GM12878 (cell line): ENCODE results near the gene SCCPDH.

Experiments used
- IKZF1 ChIP-seq: fragments of 450-650 bp; conservative IDR thresholded peaks from 2 replicates; pipeline ENCODE4 v1.6.1; 2017; ENCODE audit warnings: antibody characterized with exemption, mild to moderate bottlenecking
- TCF12 ChIP-seq: IDR thresholded peaks from 2 replicates; pipeline ENCODE4 v1.6.1; 2011; ENCODE audit warnings: low read depth, mild to moderate bottlenecking, low read length

DNA sequence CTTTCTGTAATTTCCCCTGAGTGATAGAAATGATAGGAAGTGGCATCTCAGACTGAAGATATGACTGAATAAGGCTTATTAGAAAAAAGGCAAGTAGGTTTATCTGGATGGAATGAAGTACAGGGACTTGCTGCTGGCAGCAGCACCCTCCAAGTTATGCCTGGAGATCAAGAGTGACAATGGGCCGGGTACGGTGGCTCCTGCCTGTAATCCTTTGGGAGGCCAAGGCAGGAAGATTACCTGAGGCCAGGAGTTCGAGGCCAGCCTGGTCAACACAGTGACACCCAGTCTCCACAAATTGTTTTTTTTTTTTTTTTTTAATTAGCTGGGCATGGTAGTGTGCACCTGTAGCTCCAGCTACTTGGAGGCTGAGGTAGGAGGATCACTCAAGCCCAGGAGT is 87.8 kb downstream of the SCCPDH start:
- TF ChIP-seq IKZF1 (no peak), TCF12 (no peak)
